ENCODE results near the gene LRFN2. TPM values are rescaled to one million over a fixed set of nuclear protein-coding genes. Genes with fewer than 3 reads are reported as not detected.

Gene LRFN2
- total and polyA plus RNA-seq, 2 experiments from 2014 or later = 0.29 to 2.5 TPM

DNA sequence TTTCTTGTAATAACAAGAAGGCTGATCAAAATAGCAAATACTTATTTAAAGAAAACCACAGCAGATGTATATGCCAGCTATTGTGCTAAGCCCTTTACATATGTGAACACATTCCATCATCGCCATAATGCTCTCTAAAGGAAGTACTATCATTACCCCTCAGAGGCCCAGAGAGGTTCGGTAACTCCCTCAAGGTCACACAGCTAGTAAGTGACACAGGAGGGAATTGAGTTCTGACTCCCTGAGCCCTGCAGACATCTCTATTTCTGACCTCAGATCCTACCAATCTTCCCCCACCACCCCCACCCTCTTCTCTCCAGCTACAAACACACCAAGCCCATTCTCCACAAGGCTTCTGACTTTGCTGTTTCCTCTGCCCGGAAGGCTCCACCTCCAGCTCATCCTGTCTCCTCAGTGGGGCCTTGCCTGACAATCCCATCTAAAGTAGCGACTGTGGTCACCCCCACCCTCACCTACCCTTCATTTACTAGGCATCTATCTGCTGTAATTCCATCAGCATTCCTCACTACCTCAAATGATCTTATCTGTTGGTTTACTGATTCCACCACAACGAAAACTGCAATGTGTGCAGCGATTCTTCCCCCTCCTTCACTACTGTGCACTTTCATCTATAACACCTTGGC lies 234.5 kb downstream of the LRFN2 start (continued):
- TF ChIP-seq, protein P1, sequence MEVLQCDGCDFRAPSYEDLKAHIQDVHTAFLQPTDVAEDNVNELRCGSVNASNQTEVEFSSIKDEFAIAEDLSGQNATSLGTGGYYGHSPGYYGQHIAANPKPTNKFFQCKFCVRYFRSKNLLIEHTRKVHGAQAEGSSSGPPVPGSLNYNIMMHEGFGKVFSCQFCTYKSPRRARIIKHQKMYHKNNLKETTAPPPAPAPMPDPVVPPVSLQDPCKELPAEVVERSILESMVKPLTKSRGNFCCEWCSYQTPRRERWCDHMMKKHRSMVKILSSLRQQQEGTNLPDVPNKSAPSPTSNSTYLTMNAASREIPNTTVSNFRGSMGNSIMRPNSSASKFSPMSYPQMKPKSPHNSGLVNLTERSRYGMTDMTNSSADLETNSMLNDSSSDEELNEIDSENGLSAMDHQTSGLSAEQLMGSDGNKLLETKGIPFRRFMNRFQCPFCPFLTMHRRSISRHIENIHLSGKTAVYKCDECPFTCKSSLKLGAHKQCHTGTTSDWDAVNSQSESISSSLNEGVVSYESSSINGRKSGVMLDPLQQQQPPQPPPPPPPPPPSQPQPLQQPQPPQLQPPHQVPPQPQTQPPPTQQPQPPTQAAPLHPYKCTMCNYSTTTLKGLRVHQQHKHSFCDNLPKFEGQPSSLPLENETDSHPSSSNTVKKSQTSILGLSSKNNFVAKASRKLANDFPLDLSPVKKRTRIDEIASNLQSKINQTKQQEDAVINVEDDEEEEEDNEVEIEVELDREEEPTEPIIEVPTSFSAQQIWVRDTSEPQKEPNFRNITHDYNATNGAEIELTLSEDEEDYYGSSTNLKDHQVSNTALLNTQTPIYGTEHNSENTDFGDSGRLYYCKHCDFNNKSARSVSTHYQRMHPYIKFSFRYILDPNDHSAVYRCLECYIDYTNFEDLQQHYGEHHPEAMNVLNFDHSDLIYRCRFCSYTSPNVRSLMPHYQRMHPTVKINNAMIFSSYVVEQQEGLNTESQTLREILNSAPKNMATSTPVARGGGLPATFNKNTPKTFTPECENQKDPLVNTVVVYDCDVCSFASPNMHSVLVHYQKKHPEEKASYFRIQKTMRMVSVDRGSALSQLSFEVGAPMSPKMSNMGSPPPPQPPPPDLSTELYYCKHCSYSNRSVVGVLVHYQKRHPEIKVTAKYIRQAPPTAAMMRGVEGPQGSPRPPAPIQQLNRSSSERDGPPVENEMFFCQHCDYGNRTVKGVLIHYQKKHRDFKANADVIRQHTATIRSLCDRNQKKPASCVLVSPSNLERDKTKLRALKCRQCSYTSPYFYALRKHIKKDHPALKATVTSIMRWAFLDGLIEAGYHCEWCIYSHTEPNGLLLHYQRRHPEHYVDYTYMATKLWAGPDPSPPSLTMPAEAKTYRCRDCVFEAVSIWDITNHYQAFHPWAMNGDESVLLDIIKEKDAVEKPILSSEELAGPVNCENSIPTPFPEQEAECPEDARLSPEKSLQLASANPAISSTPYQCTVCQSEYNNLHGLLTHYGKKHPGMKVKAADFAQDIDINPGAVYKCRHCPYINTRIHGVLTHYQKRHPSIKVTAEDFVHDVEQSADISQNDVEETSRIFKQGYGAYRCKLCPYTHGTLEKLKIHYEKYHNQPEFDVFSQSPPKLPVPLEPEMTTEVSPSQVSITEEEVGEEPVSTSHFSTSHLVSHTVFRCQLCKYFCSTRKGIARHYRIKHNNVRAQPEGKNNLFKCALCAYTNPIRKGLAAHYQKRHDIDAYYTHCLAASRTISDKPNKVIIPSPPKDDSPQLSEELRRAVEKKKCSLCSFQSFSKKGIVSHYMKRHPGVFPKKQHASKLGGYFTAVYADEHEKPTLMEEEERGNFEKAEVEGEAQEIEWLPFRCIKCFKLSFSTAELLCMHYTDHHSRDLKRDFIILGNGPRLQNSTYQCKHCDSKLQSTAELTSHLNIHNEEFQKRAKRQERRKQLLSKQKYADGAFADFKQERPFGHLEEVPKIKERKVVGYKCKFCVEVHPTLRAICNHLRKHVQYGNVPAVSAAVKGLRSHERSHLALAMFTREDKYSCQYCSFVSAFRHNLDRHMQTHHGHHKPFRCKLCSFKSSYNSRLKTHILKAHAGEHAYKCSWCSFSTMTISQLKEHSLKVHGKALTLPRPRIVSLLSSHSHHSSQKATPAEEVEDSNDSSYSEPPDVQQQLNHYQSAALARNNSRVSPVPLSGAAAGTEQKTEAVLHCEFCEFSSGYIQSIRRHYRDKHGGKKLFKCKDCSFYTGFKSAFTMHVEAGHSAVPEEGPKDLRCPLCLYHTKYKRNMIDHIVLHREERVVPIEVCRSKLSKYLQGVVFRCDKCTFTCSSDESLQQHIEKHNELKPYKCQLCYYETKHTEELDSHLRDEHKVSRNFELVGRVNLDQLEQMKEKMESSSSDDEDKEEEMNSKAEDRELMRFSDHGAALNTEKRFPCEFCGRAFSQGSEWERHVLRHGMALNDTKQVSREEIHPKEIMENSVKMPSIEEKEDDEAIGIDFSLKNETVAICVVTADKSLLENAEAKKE (CRISPR knock-in tag; IDR thresholded peaks at IDR 0.05) = no peak
- TF ChIP-seq POLR2AphosphoS5 (IDR thresholded peaks at IDR 0.05; ENCODE audit: low read depth) = no peak

DNA sequence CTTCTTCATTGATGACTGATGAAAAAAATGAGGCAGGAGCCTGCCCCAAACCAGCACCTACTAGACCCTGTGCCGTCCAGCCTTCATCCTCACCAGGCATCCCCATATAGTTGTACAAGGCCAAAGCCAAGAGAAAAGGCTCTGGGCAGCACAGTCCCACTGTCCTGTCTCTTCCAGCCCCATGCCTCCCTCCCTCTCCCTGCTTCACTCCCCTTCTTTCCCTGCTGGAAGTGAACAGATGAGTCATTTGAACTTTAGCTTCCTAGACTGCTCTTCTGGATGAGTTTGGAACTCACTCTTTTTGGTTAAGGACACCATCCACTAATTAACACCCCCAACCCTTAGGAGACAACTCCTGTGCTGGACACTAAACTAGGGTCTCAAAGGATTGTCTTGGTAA lies 235.2 kb downstream of the LRFN2 start:
- Histone ChIP-seq H2AFZ (no peak overlapping the region), H3K4me1 (ENCODE audit: insufficient read depth) (peaks cover 26% of the 10 kb centered on the region), H3K79me2 (replicated peaks; ENCODE audit: insufficient read depth) (no peaks in the 10 kb centered on the region), H3K27ac (ENCODE audit: low read depth) (no peak overlapping the region), H3K9me2 (ENCODE audit: insufficient read depth) (peaks cover 15% of the 10 kb centered on the region; the same call in 1 of the 2 replicates), H3K36me3 (ENCODE audit: insufficient read depth) (no peaks in the 10 kb centered on the region), H4K20me1 (replicated peaks; ENCODE audit: insufficient read depth) (no peaks in the 10 kb centered on the region), H3F3A (replicated peaks; ENCODE audit: low read depth) (no peaks in the 10 kb centered on the region), H3K4me3 (no peak overlapping the region), H3K4me2 (no peak overlapping the region), H3K27me3 (ENCODE audit: insufficient read depth) (no peaks in the 10 kb centered on the region)
- no peak for ATAC-seq
- no peaks in the 10 kb centered on the region for H3K27me3 Mint-ChIP-seq (ENCODE audit: insufficient read depth, low read depth, poor library complexity)
- no peak for DNase-seq (ENCODE audit: low spot score)
- H3K4me3 Mint-ChIP-seq = no peak overlapping the region
- H3K36me3 Mint-ChIP-seq (ENCODE audit: low read depth) = no peaks in the 10 kb centered on the region
- peaks cover 4% of the 10 kb centered on the region for H3K4me1 Mint-ChIP-seq
- no peak overlapping the region for H3K27ac Mint-ChIP-seq
- H3K9me3 Mint-ChIP-seq = no peaks in the 10 kb centered on the region
- TF ChIP-seq EZH2 (IDR thresholded peaks at IDR 0.05; ENCODE audit: low read depth, unreplicated experiment) (no peak), REST (IDR thresholded peaks at IDR 0.05; ENCODE audit: unreplicated experiment) (no peak), EZH2phosphoT487 (IDR thresholded peaks at IDR 0.05; ENCODE audit: unreplicated experiment) (no peak), POLR2AphosphoS5 (IDR thresholded peaks at IDR 0.05; ENCODE audit: low read depth) (no peak), CTCF (conservative IDR thresholded peaks at IDR 0.05; ENCODE audit: low read depth in 2 of 2) (no peak), JUNB (IDR thresholded peaks at IDR 0.05; ENCODE audit: unreplicated experiment) (no peak), ZNF114 (CRISPR knock-in tag; IDR thresholded peaks at IDR 0.05) (no peak), STAT1 (IDR thresholded peaks at IDR 0.05; ENCODE audit: unreplicated experiment) (no peak), ZNF331 (CRISPR knock-in tag; IDR thresholded peaks at IDR 0.05; ENCODE audit: low read depth) (no peak), CREB1 (CRISPR knock-in tag; IDR thresholded peaks at IDR 0.05; ENCODE audit: low read depth) (no peak)
- TF ChIP-seq, protein P2, sequence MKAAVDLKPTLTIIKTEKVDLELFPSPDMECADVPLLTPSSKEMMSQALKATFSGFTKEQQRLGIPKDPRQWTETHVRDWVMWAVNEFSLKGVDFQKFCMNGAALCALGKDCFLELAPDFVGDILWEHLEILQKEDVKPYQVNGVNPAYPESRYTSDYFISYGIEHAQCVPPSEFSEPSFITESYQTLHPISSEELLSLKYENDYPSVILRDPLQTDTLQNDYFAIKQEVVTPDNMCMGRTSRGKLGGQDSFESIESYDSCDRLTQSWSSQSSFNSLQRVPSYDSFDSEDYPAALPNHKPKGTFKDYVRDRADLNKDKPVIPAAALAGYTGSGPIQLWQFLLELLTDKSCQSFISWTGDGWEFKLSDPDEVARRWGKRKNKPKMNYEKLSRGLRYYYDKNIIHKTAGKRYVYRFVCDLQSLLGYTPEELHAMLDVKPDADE (IDR thresholded peaks at IDR 0.05) = no peak

Data from GM23338 (cell line).